ENCODE results near the gene VIL1.

VIL1 gene

DNA sequence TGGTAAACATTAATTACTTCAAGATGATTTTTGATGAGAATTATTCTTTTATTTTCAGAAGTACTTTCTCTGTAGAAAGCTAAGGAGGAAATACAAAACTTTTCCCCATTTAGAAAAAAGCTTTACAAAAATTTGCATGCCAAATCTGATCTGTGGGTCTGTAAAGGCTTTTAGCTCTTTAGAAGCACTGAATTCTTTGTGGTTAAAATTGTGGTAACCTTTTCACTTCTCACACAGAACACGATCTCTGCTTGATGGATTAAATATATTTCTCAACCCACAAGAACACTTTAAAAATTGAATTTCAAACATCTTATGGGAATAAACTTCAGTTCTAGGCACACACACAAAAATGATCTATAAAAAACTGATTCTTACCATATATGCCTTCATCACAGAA is 63.7 kb downstream of the VIL1 start:
- no peak for DNase-seq

DNA sequence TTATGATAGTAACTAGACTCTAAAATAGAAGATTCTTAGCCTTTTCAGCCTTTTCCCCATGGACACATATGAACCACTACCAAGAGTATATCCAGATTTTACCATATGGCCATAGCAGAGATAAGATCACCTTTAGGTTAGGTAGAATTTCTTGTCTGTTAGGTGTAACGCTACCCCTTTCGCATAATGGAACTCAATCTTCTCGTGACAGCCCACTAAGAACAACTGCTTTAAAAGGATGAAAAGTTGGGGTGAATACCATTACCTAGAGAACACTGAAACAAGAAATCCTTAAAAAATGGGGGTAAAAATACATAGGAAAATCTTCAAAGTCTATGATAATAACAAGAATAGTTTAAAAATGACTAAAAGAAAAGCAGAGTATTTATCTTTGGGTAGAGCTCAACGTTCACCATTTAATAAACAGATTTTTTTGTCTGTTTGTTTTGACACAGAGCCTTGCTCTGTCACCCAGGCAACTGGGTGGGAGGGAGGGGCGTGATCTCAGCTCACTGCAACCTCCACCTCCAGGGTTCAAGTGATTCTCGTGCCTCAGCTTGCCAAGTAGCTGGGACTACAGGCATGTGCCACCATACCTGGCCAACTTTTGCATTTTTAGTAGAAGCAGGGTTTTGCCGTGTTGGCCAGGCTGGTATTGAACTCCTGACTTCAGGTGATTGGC is 67.2 kb downstream of the VIL1 start:
- no peak for DNase-seq

DNA sequence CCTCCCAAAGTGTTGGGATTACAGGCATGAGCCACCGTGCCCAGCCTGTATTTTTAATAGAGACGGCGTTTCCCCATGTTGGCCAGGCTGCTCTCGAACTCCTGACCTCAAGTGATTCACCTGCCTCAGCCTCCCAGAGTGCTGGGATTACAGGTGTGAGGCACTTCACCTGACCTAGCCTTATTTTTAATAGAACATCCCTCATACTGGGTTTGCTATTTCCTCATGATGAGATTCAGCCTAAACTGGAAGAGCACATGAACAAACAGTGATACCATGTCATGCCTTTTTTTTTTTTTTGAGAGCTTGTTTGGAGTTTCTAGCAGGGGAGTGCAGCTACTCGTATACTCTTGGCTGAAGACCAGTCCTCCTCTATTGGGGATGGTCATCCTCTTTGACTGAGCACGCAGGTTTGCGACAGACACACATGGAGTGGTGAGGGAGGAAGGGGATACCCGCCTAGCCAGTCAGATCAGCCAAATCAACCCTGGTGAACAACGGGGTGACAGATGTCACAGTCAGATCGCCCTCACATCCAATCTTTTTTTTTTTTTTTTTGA is 81.7 kb downstream of the VIL1 start:
- DNase-seq: no peak

DNA sequence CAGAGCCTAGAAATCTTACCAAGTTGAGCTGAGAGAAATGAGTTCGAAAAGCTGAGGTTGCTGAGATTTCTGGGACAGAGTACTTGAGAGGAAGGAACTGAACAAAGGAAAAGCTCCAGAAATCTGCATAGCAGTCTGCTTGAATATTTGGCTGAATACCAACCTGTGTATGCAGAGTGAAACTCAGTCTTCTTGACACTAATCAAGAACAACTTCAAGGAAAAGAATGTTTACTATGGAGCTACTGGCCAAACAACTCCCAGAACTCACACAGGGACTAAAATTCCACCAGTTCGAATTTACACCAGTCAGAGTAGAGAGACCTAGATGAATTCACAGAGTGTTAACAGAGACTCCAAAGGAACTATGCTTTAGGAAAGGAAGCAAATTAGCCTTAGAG is 82.7 kb downstream of the VIL1 start:
- no peak for DNase-seq
